Renal cortical epithelial cell (primary cell): ENCODE data around the gene INTS1. TPM values are rescaled to one million over a fixed set of nuclear protein-coding genes. Genes with fewer than 3 reads are reported as not detected.

Experiments
- DNase-seq: peaks from one replicate; pipeline ENCODE4 v3.0.0-alpha.2; 2011; ENCODE audit warnings: low read depth
- total RNA-seq: library from RNA; depleted of rRNA; stranded (reverse); fragments of >200 nt; gene quantifications from 2 replicates; pipeline ENCODE4 v1.2.3, GENCODE V29; 2014

Gene INTS1
- total RNA-seq, 1 donor from 2014 or later: 77.9 TPM

- no peak for DNase-seq
These were observed 38.9 kb upstream of the INTS1 start for GRCh38 chr7:1542841-1543747.

GRCh38 chr7:1542329-1542728, 38.1 kb upstream of the INTS1 start:
- no peak for DNase-seq

GRCh38 chr7:1541431-1542162, 37.4 kb upstream of the INTS1 start:
- no peak for DNase-seq

- DNase-seq: no peak
These were observed 36.6 kb upstream of the INTS1 start for GRCh38 chr7:1540776-1541271.

- DNase-seq: no peak
These were observed 35.9 kb upstream of the INTS1 start for GRCh38 chr7:1539882-1540775.

- DNase-seq: no peak
These were observed 35.1 kb upstream of the INTS1 start for GRCh38 chr7:1539181-1539881.

- DNase-seq: no peak
These were observed 34.5 kb upstream of the INTS1 start for GRCh38 chr7:1538544-1539180.

GRCh38 chr7:1537535-1538412, 33.6 kb upstream of the INTS1 start:
- peak; percentile 87 for DNase-seq

- DNase-seq: peak; percentile 93
These were observed 32.8 kb upstream of the INTS1 start for GRCh38 chr7:1536743-1537534.

GRCh38 chr7:1536455-1536742, 32.2 kb upstream of the INTS1 start:
- no peak for DNase-seq

GRCh38 chr7:1535701-1536454, 31.7 kb upstream of the INTS1 start:
- no peak for DNase-seq

GRCh38 chr7:1535100-1535458, 30.9 kb upstream of the INTS1 start:
- no peak for DNase-seq

GRCh38 chr7:1534330-1535099, 30.3 kb upstream of the INTS1 start:
- no peak for DNase-seq

GRCh38 chr7:1533547-1534329, 29.5 kb upstream of the INTS1 start:
- DNase-seq: peak; percentile 87

- DNase-seq: no peak
These were observed 29.0 kb upstream of the INTS1 start for GRCh38 chr7:1533255-1533546.

- peak; percentile 93 for DNase-seq
These were observed 28.5 kb upstream of the INTS1 start for GRCh38 chr7:1532456-1533254.
